SK-N-SH treated with all-trans-retinoic acid at 6 μM for 48 hours (cell line): ENCODE data around the gene SOX13.

Experiments used
- ATAC-seq: fragments of 200-7000 bp; cut with Tn5 transposase; 3 replicates; pipeline ENCODE4 v1.9.1; 2020; ENCODE audit warnings: mild to moderate bottlenecking, moderate library complexity
- ARNTL ChIP-seq: fragments of 450-650 bp; formaldehyde crosslinking; IDR thresholded peaks from 2 replicates; pipeline ENCODE4 v1.5.0; 2020; ENCODE audit warnings: low read depth, mild to moderate bottlenecking, moderate library complexity, borderline replicate concordance
- CREB5 ChIP-seq: fragments of 250-450 bp; sonication (Bioruptor Pico); IDR thresholded peaks from 2 replicates; pipeline ENCODE4 v1.5.1; 2020; ENCODE audit warnings: low read depth, mild to moderate bottlenecking, moderate library complexity
- CSDC2 ChIP-seq: fragments of 250-450 bp; sonication (Bioruptor Pico); IDR thresholded peaks from 2 replicates; pipeline ENCODE4 v1.5.0; 2020; ENCODE audit warnings: mild to moderate bottlenecking, moderate library complexity
- CSRNP3 ChIP-seq: fragments of 250-450 bp; sonication (Bioruptor Pico); IDR thresholded peaks from 2 replicates; pipeline ENCODE4 v1.5.1; 2021; ENCODE audit warnings: mild to moderate bottlenecking, moderate library complexity
- ESRRG ChIP-seq: fragments of 250-450 bp; sonication (Bioruptor Pico); IDR thresholded peaks from 2 replicates; pipeline ENCODE4 v1.6.1; 2021; ENCODE audit warnings: mild to moderate bottlenecking
- GLIS3 ChIP-seq: fragments of 250-450 bp; sonication (Bioruptor Pico); IDR thresholded peaks from 2 replicates; pipeline ENCODE4 v1.5.0; 2020; ENCODE audit warnings: mild to moderate bottlenecking, moderate library complexity
- ISL1 ChIP-seq: fragments of 250-450 bp; sonication (Bioruptor Pico); IDR thresholded peaks from 2 replicates; pipeline ENCODE4 v2.1.2; 2022; ENCODE audit warnings: mild to moderate bottlenecking, moderate library complexity
- OSR1 ChIP-seq: fragments of 250-450 bp; sonication (Bioruptor Pico); IDR thresholded peaks from 2 replicates; pipeline ENCODE4 v1.8.0; 2022; ENCODE audit warnings: moderate library complexity, mild to moderate bottlenecking, inconsistent platforms
- POU6F1 ChIP-seq: fragments of 250-450 bp; sonication (Bioruptor Pico); IDR thresholded peaks from 2 replicates; pipeline ENCODE4 v1.8.0; 2021; ENCODE audit warnings: low read depth, mild to moderate bottlenecking, moderate library complexity, borderline replicate concordance
- PPARA ChIP-seq: fragments of 250-450 bp; sonication (Bioruptor Pico); IDR thresholded peaks from 2 replicates; pipeline ENCODE4 v1.5.0; 2020; ENCODE audit warnings: mild to moderate bottlenecking, borderline replicate concordance
- RARB ChIP-seq: fragments of 250-450 bp; sonication (Bioruptor Pico); IDR thresholded peaks from 2 replicates; pipeline ENCODE4 v1.8.0; 2021; ENCODE audit warnings: mild to moderate bottlenecking, moderate library complexity
- TCF4 ChIP-seq: fragments of 250-450 bp; sonication (Bioruptor Pico); IDR thresholded peaks from 2 replicates; pipeline ENCODE4 v1.8.0; 2021; ENCODE audit warnings: mild to moderate bottlenecking, moderate library complexity, borderline replicate concordance
- TOX ChIP-seq: fragments of 250-450 bp; sonication (Bioruptor Pico); IDR thresholded peaks from 2 replicates; pipeline ENCODE4 v1.8.0; 2021; ENCODE audit warnings: mild to moderate bottlenecking, moderate library complexity, borderline replicate concordance
- TSHZ2 ChIP-seq: fragments of 250-450 bp; sonication (Bioruptor Pico); IDR thresholded peaks from 2 replicates; pipeline ENCODE4 v1.5.0; 2020; ENCODE audit warnings: mild to moderate bottlenecking, moderate library complexity
- ZC3H10 ChIP-seq: fragments of 250-450 bp; sonication (Bioruptor Pico); IDR thresholded peaks from 2 replicates; pipeline ENCODE4 v1.5.1; 2021; ENCODE audit warnings: mild to moderate bottlenecking, moderate library complexity
- ZFP3 ChIP-seq: fragments of 250-450 bp; sonication (Bioruptor Pico); IDR thresholded peaks from 2 replicates; pipeline ENCODE4 v1.5.0; 2020; ENCODE audit warnings: mild to moderate bottlenecking, moderate library complexity
- ZNF565 ChIP-seq: fragments of 450-650 bp; formaldehyde crosslinking; conservative IDR thresholded peaks from 2 replicates; pipeline ENCODE4 v1.5.0; 2020; ENCODE audit warnings: low read depth, mild to moderate bottlenecking, moderate library complexity
- ZNF70 ChIP-seq: fragments of 450-650 bp; formaldehyde crosslinking; IDR thresholded peaks from 2 replicates; pipeline ENCODE4 v1.5.0; 2020; ENCODE audit warnings: mild to moderate bottlenecking, moderate library complexity
- ZNF8 ChIP-seq: fragments of 450-650 bp; formaldehyde crosslinking; IDR thresholded peaks from 2 replicates; pipeline ENCODE4 v1.5.0; 2020; ENCODE audit warnings: mild to moderate bottlenecking, moderate library complexity

SOX13 gene

GRCh38 chr1:204161609-204162493 is 88.9 kb downstream of the SOX13 start:
- TF ChIP-seq CSRNP3 (CRISPR knock-in tag), result no peak
- no peak for TF ChIP-seq PPARA (CRISPR knock-in tag)
- no peak for TF ChIP-seq ZC3H10 (CRISPR knock-in tag)

GRCh38 chr1:204162494-204163074 is 89.7 kb downstream of the SOX13 start:
- TF ChIP-seq ESRRG (CRISPR knock-in tag) (no peak), ISL1 (CRISPR knock-in tag) (no peak), CREB5 (no peak), CSDC2 (CRISPR knock-in tag) (no peak), GLIS3 (CRISPR knock-in tag) (no peak), ZNF565 (CRISPR knock-in tag) (no peak), POU6F1 (CRISPR knock-in tag) (no peak), OSR1 (CRISPR knock-in tag) (no peak), ZFP3 (no peak), ZC3H10 (CRISPR knock-in tag) (no peak), ZNF70 (CRISPR knock-in tag) (no peak), ARNTL (CRISPR knock-in tag) (no peak), TCF4 (CRISPR knock-in tag) (no peak), TOX (no peak), TSHZ2 (CRISPR knock-in tag) (no peak), ZNF8 (CRISPR knock-in tag) (no peak)
- ATAC-seq, result peak; percentile 98

More at GRCh38 chr1:204161609-204162493, 88.9 kb downstream of the SOX13 start:
- no peak for ATAC-seq

- no peak for ATAC-seq
- TF ChIP-seq ZFP3 (no peak), POU6F1 (CRISPR knock-in tag) (no peak), ZNF70 (CRISPR knock-in tag) (no peak), TCF4 (CRISPR knock-in tag) (no peak), CREB5 (no peak), CSDC2 (CRISPR knock-in tag) (no peak), GLIS3 (CRISPR knock-in tag) (no peak), CSRNP3 (CRISPR knock-in tag) (no peak), ZNF565 (CRISPR knock-in tag) (no peak), PPARA (CRISPR knock-in tag) (no peak), ISL1 (CRISPR knock-in tag) (no peak), RARB (CRISPR knock-in tag) (no peak), ZNF8 (CRISPR knock-in tag) (no peak)
Measured at GRCh38 chr1:204166219-204166618, 93.3 kb downstream of the SOX13 start, which contains the start of gene REN. Gene REN, minus strand, starts transcription at chr1:204166337. Its CDS starts 44 bp downstream, at chr1:204166293.
